PC-9 (cell line): ENCODE measurements around the gene PCDHB8.

Source experiments
- EZH2 ChIP-seq: fragments of 200-600 bp; sonication (generic); IDR thresholded peaks from 2 replicates; pipeline ENCODE4 v1.8.0; 2017; ENCODE audit warnings: antibody characterized with exemption, low read depth
- TF ChIP-seq, protein P1 (sequence below): fragments of 200-600 bp; sonication (generic); conservative IDR thresholded peaks from 2 replicates; pipeline ENCODE4 v1.6.1; 2017; ENCODE audit warnings: mixed run types, antibody characterized with exemption, mild to moderate bottlenecking, moderate library complexity

DNA sequence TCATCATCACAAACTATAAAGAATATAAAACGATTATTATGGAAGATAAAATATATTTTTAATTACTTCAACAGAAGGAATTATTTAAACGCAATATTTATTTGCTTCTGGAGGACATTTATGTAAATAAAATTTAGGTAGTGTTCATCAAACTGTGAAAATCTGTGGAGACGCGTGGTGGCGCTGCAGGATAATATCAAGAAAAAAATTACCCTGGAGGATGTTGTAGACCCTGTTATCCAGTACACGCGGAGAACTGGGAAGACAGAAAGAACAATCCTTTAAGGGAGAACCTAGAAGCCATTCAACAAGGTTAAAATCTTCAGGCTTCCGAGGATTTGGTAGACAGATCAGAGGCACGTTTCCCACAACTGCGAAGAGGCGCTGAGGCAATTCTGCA lies 30.9 kb downstream of the PCDHB8 start, which contains the start of gene PCDHB12:
- TF ChIP-seq, protein P1, sequence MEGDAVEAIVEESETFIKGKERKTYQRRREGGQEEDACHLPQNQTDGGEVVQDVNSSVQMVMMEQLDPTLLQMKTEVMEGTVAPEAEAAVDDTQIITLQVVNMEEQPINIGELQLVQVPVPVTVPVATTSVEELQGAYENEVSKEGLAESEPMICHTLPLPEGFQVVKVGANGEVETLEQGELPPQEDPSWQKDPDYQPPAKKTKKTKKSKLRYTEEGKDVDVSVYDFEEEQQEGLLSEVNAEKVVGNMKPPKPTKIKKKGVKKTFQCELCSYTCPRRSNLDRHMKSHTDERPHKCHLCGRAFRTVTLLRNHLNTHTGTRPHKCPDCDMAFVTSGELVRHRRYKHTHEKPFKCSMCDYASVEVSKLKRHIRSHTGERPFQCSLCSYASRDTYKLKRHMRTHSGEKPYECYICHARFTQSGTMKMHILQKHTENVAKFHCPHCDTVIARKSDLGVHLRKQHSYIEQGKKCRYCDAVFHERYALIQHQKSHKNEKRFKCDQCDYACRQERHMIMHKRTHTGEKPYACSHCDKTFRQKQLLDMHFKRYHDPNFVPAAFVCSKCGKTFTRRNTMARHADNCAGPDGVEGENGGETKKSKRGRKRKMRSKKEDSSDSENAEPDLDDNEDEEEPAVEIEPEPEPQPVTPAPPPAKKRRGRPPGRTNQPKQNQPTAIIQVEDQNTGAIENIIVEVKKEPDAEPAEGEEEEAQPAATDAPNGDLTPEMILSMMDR = peak; percentile 52
- no peak for TF ChIP-seq EZH2
